NCI-H146 treated with DMSO at 0.1 percent for 48 hours (cell line): ENCODE measurements around the gene ARHGEF17.

Experiments
- DNase-seq: peaks from one replicate; lab custom pipeline; 2025; ENCODE audit not compliant: unreplicated experiment; lab: John Stamatoyannopoulos, UW

ARHGEF17 gene

DNA sequence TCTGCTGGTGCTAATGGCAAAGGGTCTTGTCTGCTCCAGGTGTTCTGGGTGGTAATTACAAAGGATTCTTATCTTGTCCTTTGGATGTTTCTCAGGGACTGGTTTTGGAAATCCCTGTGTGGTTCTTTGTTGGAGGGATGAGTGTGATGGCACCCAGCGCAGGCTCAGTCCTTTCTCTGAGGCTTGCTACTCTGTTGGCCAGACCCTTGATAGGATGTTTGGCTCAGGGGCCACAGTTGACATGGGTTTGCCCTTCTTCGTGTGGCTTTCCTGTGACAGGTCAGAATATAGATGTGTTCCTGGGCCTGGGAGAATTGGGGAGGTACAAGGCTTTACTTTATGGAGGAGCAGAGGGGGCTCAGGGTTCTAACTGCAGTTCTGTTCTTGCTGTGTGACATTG lies 4.0 kb downstream of the ARHGEF17 start:
- no peak for DNase-seq

DNA sequence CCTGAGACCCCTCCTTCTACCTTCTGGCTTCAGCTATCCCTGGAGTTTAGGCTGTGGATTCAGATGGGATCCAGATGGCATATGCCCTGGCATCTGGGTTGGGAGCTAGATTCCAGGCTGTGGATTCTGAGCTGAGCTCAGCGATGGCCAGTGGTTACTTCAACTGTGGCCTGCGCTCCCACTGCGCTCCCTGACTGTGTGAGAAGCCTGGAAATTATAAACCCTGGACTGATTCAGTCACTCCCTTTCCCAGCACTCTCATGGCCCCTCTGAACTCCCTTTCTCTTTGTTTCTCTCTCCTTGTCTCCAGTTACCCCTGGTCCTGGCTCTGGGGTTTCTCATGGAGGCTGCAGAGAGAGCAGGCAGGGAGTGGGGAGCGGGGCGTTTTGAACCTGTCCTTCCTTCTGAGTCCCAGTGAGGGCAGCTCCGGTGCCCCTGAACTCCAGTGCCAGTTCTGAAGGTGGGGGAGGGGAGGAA lies 4.8 kb downstream of the ARHGEF17 start:
- DNase-seq: no peak

DNA sequence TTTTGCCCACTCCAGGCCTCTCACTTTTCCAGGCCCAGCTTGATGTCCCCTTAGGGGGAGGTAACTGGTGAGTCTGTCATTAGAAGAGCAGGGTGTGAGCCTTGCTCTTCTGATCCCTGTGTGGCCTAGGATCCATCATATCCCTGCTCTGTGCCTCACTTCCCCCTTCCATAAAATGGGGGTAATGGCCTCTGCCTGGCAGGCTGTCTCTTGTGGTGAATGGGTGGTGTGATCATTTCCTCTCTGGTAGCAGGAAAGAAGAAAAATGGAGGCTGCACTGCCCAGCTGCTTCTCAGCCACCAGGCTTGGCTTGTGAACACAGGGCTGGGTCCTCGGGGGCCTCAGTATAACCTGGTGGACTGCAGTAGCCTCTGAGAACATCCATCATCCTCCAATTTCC lies 5.6 kb downstream of the ARHGEF17 start:
- no peak for DNase-seq

DNA sequence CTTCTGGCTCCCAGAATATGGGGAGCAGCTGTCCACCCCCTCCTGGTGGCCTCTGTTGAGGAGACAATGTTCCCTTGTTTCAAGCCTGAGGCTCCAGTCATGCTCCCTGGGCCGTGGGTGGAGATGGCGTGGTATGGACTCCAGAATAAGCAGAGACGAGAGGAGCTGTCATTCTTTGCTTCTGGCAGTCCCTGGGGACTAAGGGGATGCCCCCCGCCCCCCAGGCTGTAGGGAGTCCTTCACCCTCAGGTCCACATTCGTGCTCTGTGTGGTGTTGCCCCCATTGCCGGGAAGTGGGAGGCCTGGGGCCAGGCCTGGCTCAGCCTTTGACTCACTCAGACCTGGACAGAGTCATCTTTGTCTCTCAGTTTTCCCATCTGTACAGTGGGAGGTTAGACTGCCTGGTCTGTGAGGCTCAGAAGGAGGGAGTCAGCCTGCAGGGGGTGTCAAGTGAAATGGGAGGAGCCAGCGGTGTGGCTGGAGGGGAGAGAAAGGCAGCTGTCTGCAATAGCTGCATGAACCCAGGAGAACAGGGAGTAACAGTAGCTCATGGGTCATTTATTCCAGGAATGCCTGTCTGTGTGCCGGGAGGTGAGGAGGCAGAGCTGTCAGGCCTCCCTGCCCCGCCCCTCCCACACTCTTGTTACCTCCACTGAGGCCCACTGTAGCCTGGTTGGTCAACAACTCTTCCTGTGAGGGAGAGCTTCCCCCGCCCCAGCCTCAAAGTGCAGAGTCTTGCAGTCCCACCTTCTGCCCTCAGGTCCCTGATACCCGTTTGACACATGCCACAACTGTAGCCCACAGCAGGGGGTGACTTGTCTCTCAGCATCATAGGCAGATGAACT lies 6.3 kb downstream of the ARHGEF17 start:
- no peak for DNase-seq

DNA sequence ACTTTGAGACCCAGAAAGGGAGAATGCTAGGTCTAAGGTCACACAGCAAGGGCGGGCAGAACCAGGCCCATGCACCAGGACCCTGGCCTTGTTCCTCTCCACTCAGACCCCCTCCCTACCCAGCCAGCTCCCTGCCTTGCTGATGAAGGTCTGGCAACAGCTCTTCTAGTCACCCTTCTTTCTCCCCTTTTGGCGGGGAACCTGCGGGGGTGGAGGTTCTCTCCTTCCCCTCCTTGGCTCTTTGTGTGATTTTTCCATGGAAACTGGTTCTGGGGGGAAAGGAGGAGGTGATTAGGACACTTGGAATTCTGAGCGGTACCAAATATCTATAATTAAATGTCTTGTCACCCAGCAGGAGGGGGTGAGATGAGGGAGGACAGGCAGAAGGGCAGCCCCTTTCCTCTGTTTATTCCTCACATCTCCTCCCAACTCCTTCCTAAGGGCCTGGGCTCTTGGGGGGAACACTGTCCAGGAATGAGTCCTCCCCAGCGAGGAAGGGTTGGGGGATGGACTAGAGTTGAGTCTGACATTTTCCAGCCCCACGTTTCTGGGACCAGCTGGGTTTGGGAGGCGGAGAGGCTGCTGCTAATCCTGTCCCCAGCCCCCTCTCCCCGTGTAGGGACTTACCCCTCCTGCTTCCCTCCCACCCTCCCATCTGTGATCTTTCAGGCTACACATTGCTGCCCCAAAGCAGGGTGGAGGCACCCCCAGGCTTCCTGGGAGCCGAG lies 7.4 kb downstream of the ARHGEF17 start:
- DNase-seq: no peak

DNA sequence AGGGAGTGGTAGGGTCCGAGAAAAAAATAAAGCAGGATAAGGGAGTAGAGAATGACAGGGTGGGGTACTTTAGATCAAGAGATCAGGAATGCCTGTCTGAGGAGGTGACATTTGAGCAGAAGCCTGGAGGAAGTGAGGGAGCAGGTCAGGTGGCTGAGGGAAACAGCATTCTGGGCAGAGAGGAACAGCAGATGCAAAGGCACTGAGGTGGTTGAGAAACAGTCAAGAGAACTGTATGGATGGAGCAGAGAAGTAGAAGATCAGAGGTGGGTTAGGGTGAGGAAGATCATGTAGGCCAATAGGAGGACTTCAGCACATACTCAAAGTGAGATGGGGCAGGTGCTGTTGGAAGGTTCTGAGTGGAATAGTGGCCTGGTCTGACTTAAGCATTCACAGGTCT lies 8.3 kb downstream of the ARHGEF17 start:
- no peak for DNase-seq

DNA sequence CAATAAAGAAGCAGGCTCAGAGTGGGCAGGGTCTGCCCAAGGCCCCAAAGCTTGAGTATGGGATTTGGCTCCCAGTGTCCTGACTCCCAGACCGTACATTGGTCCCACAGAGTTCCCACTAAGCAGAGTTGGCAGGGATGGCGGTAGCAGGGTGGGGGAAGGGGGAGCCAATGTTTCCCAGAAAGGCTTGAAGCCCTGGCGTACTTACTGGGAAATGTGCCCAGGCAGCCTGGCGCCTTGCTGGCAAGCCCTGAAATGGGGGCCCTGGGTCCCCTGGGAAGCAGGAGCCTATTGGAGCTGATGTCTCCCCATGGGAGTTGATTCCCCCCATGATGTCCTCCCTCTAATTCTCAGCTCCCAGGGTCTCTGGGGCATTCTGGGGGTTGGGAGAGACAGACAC lies 9.3 kb downstream of the ARHGEF17 start:
- no peak for DNase-seq

DNA sequence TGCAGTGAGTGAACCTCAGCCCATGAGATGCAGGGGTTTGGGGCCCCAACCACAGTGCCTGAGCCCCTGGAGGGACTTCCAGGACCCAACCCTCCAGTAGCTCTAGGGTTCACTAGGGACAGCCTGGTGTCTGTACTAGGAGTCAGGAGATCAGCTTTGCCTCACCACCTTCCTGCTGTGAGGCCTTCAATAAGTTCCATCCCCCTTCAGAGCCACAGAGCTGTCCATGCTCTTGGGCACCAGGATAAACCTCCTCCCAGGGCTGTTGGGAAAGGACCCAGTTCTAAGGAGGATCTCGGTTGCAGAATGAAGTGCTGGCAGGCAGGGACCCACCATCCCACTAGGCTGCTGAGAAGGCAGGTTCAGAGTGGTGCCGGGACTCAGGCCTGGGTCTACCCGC lies 9.7 kb downstream of the ARHGEF17 start:
- DNase-seq: no peak

DNA sequence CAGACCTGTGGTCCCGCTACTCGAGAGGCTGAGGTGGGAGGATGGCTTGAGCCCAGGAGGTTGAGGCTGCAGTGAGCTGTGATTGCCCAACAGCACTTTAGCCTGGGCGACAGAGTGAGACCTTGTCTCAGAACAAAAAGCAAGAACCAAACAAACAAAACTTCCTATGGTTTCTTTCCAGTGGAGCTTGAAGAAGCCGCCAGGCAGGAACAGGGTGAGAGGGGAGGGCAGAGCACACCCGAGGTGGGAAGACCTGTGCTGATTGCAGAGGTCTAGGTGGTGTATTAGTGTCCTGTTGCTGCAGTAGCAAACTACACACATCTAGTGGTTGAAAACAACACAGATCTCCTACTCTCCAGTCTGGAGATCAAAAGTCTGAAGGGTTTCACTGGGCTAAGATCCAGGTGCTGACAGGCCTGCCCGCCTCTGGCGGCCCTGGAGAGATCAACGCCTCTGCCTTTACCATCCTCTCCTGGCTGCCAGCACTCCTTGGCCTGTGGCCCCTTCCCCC lies 10.5 kb downstream of the ARHGEF17 start:
- no peak for DNase-seq

DNA sequence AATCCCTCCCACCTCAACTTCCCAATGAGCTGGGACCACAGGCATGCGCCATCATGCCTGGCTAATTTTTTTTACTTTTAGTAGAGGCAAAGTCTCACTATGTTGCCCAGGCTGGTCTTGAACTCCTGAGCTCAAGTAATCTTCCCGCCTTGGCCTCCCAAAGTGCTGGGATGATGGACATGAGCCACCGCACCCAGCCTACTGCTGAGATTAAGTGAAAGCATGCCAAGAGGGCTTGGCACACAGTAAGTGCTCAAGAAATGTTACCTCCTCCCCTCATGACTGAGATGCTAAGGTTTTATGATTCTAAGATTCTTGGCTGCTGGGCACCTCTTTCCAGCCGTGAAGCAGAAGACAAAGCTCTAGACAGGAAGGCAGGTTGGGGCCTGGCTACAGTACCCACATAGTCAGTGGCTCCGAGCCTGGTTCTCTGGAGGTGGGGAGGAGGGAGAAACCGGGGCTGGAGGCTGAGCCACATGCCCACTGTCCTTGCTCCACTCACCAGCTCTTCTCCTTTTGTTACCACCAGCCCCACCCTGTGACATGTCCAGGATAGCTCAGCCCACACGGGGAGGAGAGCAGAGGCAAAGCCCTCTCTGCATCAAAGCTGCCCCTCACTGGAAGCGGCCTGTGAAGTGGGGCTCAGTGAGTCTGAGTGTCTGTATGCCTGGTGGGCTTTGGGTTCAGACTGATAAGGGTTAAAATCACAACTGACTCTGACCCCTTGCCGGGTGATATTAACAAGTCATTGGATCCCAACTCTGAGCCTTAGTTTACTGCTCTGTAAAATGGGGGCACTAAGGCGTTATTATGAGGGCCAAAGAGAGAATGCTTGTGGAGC lies 12.9 kb downstream of the ARHGEF17 start:
- no peak for DNase-seq

DNA sequence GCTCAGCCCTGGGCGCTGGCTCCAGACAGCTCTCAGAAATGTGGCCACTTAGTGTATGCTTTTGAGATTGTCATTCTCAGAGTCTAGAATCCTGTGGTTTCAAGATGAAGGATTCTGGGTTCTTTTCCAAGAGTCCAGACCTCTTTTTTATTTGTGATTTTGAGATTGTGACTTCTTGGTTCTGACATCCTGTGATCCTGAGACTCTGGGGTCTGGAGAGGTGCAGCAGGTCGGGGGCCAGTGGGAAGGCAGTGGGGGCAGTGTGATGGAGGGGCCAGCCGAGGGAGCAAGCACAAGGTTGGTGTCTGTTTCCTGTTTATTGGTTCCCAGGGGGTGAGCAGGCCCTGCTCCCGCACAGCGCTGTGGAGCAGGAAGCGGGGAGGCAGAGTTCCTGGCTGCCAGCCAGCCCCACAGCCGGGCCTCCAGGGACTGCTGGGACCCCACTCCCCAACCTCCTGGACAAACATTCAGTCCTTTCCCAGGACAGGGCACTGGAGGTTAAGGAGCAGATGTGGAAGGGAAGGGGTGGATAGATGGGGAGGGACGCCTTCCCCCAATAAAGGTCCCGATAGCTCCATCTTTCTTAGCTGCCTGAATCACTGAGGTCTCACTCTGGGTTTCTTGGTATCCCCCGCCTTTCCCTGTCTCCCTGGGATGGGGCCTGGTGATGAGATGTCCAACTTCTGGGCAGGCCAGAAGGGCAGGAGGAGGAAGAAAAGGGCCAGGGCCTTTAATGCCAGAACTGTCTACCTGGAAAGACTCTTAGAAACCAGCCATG lies 13.7 kb downstream of the ARHGEF17 start:
- DNase-seq: no peak

DNA sequence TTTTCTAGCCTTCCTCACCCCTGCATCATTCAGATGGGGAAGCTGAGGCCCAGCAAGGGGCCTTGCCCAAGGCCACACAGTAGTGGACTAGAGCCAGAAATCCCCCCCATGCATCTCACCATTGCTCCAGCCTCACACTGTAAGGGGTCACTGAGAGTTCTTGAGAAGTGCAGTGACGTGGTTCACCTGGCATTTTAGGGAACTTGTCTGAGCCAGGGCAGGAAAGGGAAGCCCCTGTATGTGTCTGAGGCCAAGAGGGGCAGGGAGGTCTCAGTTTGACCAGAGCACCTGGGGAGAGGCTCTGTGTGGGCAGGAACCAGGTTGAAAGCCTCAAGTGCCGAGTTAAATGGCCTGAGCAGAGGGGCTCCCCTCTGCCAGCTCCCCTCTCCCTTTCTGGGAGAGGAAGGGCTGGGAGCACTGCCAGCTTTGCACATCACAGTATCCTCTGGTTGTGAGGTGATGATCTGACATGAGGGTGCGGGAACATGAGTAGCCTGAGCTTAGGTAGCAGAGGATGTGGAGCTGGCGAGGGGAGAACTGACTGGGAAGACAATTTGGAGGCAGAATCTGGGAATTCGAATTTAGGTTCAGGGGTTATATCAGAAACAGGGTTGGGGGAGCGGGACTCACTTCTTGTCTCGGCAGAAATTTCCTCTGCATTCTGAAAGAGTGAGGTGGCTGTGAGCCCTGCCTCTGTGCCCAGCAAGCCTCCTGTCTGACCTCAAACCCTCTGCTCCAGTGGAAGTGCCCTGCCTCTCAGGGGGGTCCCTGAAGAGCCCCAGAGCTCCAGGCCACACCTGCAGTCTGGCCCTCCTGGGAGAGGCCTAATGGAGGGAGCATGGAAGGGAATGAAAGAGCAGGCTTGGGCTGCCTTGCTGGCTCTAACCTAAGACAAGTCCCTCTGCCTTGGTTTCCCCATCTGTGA lies 14.6 kb downstream of the ARHGEF17 start:
- DNase-seq: no peak

DNA sequence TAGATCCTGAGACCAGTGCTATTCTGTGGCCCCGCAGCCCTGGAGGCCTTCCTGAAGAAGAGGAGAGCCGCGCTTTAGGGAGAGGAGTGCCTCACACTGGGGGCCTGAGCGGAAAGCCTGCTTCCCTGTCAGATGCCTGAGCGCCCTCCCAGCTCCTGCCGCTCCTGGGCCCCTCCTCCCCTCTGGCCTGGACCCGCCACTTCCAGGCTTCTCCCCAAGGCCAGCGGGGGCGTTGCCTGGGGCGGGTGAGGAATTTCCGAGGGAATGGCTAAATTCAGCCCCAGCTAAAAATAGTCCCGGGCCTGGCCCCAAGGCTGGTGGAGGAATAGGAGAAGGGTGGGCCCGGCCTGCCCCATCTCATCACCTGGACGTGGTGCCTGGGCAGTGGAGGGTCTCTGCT lies 15.4 kb downstream of the ARHGEF17 start:
- no peak for DNase-seq

DNA sequence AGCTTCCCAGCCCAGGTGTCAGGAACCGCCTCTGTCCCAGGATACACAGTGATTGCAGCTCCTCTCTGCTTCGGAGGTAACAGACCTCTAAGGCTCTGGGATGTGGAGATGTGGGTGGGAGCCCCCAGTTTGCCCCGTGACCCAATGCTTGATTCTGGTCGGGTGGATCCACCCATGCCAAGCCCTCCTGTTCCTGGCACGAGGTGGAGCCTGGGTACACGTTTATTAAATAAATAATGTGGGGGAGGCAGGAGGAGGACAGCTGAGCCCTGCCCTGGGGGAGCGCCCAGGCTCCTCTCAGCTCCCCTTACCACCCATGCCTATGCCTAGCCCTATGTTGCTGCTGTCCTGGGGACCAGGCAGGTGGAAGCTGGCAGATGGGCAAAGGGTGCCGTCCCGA lies 16.0 kb downstream of the ARHGEF17 start:
- DNase-seq: no peak

DNA sequence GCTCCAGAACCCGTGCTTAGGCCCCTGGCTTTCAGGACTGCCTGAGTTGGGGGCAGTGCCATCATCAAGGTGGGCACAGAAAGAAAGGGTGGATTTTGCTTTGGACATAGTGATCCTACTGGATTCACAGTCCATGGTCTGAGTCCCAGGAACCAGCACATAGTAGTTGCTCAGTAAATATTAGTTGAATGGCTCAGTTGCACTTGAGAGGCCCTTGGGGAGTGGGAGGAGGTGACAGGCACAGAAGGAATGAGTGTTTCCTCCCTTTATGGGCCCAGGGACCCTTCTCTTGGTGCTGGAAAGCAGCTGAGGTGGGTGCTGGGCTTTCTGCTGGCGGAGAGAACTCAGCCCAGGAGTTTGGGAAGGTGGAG lies 16.6 kb downstream of the ARHGEF17 start:
- no peak for DNase-seq

DNA sequence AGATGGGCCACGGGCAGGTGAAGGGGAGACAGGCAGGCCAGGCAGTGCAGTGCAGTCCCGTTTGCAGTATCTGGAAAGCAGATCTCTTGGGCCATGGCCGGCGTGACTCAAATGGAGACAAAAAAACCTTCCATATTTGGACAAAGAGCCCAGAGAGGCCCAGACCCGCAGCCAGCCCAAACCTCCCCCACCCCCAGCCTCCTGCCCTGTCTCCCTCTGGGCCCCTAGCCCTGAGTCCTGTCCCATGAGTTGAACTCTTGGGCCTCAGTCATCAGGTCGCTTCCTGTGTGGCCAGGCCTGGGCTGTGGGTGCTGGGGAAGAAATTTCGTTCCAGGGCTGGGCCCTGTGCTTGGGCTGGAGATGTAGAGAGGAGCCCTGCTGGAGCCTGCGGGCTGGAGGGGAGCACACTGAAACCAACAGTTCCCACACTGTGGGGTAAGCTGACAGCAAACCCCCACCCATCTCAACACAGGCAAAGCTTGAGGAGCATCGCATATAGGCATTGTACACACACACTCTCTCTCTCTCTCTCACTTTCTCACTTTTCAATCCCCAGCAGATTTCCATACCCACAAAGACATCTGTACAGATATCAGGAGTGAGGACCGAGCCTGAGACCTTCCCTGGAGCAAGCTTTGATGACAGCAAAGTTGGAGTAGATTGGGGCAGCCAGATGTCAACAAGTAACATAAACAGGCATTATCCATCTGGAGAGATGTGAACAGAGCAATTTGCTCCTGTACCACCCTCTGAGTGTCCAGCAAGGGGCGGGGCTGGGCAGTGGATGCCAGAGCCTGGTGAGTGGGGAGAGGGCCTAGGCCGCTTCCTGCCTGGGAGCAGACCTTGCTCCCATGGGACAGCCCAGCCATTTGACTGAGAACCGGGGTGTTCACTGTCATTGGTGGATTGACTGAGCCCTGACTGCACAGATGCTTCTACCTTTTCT lies 17.2 kb downstream of the ARHGEF17 start:
- DNase-seq: no peak

DNA sequence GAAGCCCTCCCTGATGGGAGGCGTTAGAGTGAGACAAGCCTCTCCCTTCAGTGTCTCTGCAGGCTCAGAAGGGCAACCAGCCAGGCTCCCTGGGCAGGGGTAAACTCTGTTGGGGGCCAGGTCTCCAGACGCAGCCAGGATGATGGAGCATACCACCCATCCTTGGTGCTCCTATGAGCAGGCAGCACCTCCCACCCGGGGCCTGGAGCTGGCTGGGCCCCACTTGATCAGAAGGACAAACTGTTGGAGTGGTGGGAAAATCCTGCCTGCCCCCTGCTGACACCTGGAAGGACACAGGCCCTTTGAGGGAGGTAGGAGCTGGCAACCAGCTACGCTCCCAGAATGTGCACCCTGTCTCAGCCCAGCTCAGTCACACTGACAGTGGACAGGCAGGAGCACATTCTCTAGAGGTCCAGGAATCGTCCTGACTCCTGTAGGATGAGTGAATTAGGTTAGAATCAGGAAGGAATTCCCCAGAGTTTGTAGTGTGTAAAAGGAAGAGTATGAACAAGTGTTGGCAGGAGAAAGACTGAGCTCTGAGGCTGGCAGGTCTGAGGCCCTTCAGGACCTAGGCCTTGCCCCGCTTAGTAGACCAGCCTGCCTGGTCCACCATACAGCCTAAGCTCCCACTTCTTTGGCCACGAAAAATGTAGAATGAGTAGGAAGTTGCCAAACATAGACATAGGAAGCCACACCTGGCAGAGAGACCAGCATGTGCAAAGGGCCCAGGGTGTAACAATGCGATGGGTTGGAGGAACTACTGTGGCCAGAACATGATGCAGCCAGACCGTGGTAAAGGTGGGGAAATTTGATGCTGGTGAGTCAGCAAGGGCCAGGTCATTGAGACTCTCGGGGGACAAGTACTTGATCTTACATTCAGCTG lies 19.1 kb downstream of the ARHGEF17 start:
- no peak for DNase-seq
